ENCODE results near the gene GLG1.

GLG1 gene

GRCh38 chr16:74605332-74605731 is 1.6 kb downstream of the GLG1 start:
- H3K4me3 ChIP-seq (IDR thresholded peaks at IDR 0.05; ENCODE audit: insufficient read depth, low read depth, low read length) = no peak overlapping the region
- no peak for TF ChIP-seq CTCF (conservative IDR thresholded peaks at IDR 0.05; ENCODE audit: low read depth, low read length)
- no peak overlapping the region; the same call in 1 of the 2 replicates for H3K27ac ChIP-seq
- peaks cover 27% of the 10 kb centered on the region for H3K4me1 ChIP-seq (ENCODE audit: low read depth, poor library complexity, severe bottlenecking)
- H4K20me1 ChIP-seq (ENCODE audit: insufficient read depth) = peaks cover 7% of the 10 kb centered on the region; the same call in 1 of the 2 replicates
- H3K27me3 ChIP-seq (ENCODE audit: insufficient read depth, low read depth) = no peaks in the 10 kb centered on the region
- no peak overlapping the region for H2AFZ ChIP-seq (ENCODE audit: low read depth)
- peak overlapping the region; percentile 82 for H3K4me2 ChIP-seq
- peak overlapping the region; percentile 83; the same call in 1 of the 2 replicates for H3K9ac ChIP-seq
- peaks cover 61% of the 10 kb centered on the region for H3K79me2 ChIP-seq (ENCODE audit: insufficient read depth, low read depth)
- H3K36me3 ChIP-seq (ENCODE audit: insufficient read depth) = no peaks in the 10 kb centered on the region

GRCh38 chr16:74603848-74604247 is 3.1 kb downstream of the GLG1 start:
- no peak for TF ChIP-seq CTCF (conservative IDR thresholded peaks at IDR 0.05; ENCODE audit: low read depth, low read length)
- Histone ChIP-seq H3K27ac (no peak overlapping the region), H3K9ac (no peak overlapping the region), H3K4me2 (peak overlapping the region; percentile 7; the same call in 1 of the 2 replicates), H3K4me1 (ENCODE audit: low read depth, poor library complexity, severe bottlenecking) (peaks cover 27% of the 10 kb centered on the region), H4K20me1 (ENCODE audit: insufficient read depth) (peaks cover 7% of the 10 kb centered on the region; the same call in 1 of the 2 replicates), H3K4me3 (IDR thresholded peaks at IDR 0.05; ENCODE audit: insufficient read depth, low read depth, low read length) (no peak overlapping the region), H3K79me2 (ENCODE audit: insufficient read depth, low read depth) (peaks cover 76% of the 10 kb centered on the region), H2AFZ (ENCODE audit: low read depth) (no peak overlapping the region), H3K27me3 (ENCODE audit: insufficient read depth, low read depth) (no peaks in the 10 kb centered on the region), H3K36me3 (ENCODE audit: insufficient read depth) (no peaks in the 10 kb centered on the region)

GRCh38 chr16:74601126-74601871 is 5.6 kb downstream of the GLG1 start:
- H3K4me3 ChIP-seq (IDR thresholded peaks at IDR 0.05; ENCODE audit: insufficient read depth, low read depth, low read length) = no peak overlapping the region
- H2AFZ ChIP-seq (ENCODE audit: low read depth) = no peak overlapping the region
- peaks cover 18% of the 10 kb centered on the region for H3K4me1 ChIP-seq (ENCODE audit: low read depth, poor library complexity, severe bottlenecking)
- no peak overlapping the region for H3K27ac ChIP-seq
- no peaks in the 10 kb centered on the region for H3K27me3 ChIP-seq (ENCODE audit: insufficient read depth, low read depth)
- peaks cover 7% of the 10 kb centered on the region; the same call in 1 of the 2 replicates for H4K20me1 ChIP-seq (ENCODE audit: insufficient read depth)
- H3K4me2 ChIP-seq = no peak overlapping the region
- peaks cover 98% of the 10 kb centered on the region for H3K79me2 ChIP-seq (ENCODE audit: insufficient read depth, low read depth)
- no peak overlapping the region for H3K9ac ChIP-seq
- H3K36me3 ChIP-seq (ENCODE audit: insufficient read depth) = no peaks in the 10 kb centered on the region
- TF ChIP-seq CTCF (conservative IDR thresholded peaks at IDR 0.05; ENCODE audit: low read depth, low read length) = no peak

GRCh38 chr16:74596586-74596985 is 10.3 kb downstream of the GLG1 start:
- TF ChIP-seq CTCF (conservative IDR thresholded peaks at IDR 0.05; ENCODE audit: low read depth, low read length) = no peak
- Histone ChIP-seq H3K4me3 (IDR thresholded peaks at IDR 0.05; ENCODE audit: insufficient read depth, low read depth, low read length) (no peak overlapping the region), H3K4me2 (no peak overlapping the region), H3K9ac (no peak overlapping the region), H3K4me1 (ENCODE audit: low read depth, poor library complexity, severe bottlenecking) (no peaks in the 10 kb centered on the region), H3K27me3 (ENCODE audit: insufficient read depth, low read depth) (no peaks in the 10 kb centered on the region), H2AFZ (ENCODE audit: low read depth) (no peak overlapping the region), H3K79me2 (ENCODE audit: insufficient read depth, low read depth) (peaks cover 96% of the 10 kb centered on the region), H3K27ac (no peak overlapping the region), H3K36me3 (ENCODE audit: insufficient read depth) (no peaks in the 10 kb centered on the region), H4K20me1 (ENCODE audit: insufficient read depth) (peaks cover 2% of the 10 kb centered on the region; the same call in 1 of the 2 replicates)
